Ammon's horn (tissue), 1 donor: ENCODE measurements around the gene MYH10.

Experiments
- DNase-seq: peaks from one replicate; pipeline ENCODE4 v3.0.0-alpha.2; 2016; ENCODE audit warnings: low spot score

Gene MYH10

DNA sequence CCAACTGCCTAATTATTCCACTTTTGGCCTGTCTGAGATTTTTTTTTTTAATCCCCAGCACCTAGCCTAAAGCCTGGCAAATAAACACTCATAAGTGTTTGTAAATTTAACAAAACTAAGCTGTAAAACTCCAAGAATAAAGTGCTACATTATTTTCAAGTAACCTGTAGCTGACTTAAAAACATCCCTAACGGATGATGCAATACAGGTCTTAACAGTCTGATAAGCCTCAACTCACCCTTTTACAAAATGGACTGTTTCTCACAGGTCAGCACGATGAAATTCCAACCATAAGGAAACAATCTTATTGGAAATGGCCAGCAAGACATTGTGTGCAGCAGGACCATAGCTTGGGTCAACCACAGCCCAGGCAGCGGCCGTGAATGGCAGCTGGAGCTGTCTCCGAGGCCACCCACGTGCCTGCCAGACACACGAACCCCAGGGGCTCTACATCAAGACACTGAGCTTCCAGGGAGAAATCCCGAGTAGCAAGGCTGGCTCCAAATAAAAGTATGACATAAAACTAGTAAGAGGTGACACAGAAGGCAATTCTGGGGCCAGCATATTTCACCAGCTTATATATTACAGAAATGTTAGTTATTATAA lies 135.9 kb downstream of the MYH10 start:
- DNase-seq: no peak

DNA sequence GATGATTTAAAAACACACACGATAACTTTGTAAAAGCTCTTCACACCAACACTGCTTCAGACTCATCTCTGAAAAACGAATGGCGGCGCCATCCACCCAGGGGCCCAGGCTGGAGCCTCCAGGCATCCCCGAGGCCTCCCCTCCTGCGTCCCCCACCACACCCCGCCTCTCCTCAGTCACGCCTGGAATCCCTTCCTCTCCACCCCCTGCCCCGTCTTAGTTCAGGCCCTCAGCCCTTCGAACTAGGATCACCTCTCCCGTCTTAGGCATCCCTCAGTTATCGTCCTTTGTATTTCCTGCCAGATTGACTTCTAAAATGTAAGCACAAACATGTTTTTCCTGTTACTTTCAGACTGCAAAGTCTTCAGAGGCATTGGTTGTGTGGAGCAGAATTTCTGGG lies 136.5 kb downstream of the MYH10 start:
- no peak for DNase-seq

- DNase-seq: no peak
Measured at GRCh38 chr17:8492121-8492520, 138.4 kb downstream of the MYH10 start.

DNA sequence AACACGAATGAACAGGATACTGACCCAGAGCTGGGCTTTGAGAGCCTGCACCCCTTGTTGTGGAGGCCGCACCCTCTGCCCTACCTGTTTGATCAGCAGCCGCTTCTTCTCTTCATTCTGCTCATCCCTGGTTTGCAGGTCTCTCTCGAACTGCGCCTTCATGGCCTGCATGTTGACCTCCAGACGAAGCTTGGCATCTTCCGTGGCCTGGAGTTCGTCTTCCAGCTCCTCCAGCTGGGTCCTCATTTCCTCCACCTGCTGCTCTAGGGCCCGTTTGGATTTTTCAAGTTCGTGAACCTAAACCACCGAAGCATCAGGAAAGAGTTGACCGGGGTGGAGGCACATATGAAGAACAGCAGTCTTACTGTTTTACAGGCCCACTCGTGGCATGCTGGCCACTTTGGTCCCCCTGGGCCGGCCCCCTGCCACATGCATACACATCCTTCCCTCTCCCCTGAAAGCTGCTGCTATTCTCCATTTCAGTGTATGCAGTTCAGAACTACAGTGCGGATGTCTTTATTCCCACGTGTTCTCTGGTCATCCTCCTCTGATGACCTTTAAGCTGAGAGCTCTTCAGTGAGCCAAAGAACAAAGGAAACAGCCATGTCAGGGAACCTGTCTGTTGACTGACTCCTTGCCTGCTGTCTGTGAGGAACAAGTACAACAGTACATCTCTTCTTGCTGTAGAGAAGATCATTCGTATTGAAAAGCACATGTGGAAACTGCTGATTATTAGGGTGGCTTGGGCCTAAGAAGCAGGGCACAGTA lies 140.1 kb downstream of the MYH10 start:
- DNase-seq: no peak

GRCh38 chr17:8489841-8490240 lies 140.7 kb downstream of the MYH10 start:
- DNase-seq: no peak

GRCh38 chr17:8488901-8489300 lies 141.6 kb downstream of the MYH10 start:
- DNase-seq: no peak

DNA sequence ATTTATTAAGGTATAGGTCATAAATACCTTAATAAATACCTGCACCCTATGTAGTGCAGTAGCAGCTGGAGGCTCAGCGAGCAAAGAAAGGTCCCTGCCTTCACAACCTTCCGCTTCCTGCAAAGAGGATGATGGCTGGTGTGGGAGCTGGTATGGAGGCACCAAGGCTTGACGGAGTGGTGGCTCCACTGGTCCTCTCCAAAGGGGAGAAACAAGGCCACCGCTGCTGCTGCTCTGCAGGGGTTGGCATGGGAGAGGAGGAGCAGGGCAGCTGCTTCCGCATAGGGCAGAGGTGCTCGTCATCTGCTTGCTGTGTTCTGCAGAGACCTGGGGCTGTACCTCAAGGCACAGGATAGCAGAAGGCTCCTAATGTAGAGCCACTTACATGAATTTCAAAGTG lies 142.0 kb downstream of the MYH10 start:
- no peak for DNase-seq

DNA sequence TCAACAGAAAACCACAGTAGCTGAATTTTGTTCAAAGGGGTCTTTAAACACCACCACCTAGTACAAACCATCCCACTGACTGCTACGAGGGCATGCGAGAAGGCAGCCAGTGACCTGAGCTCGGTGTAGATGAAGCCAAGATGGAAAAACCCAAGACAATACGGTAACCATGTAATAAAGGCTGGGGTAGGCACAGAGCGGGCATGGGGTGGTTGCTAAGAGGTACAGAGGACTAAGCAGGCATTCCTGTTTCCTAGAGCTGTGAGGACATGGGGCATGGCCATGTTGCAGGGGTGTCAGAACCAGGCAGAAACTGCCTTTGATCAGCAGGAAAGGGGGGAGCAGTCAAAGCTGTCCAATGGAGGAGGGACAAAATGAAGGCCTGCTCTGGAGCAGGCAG lies 142.8 kb downstream of the MYH10 start:
- no peak for DNase-seq

- DNase-seq: no peak
Measured at GRCh38 chr17:8487130-8487645, 143.3 kb downstream of the MYH10 start.

DNA sequence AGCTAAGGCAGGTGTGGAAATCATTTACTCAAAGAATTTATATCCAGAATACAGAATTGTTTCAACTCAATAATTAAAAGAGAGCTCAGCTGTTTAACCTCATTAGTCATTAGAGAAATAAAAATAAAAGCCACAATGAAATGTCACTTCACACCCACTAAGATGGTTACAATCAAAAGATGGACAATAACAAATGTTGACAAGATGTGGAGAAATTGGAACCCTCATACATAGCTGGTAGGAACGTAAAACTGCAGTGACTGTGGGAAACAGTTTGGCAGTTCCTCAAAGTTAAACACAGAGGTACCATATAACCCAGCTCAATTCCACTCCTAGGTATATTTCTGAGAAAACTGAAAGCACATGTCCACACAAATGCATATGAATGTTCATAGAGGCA lies 145.0 kb downstream of the MYH10 start:
- DNase-seq: no peak

GRCh38 chr17:8484465-8484864 lies 146.1 kb downstream of the MYH10 start:
- DNase-seq: no peak

GRCh38 chr17:8482546-8482945 lies 148.0 kb downstream of the MYH10 start:
- no peak for DNase-seq

- DNase-seq: no peak
Measured at GRCh38 chr17:8481703-8482102, 148.8 kb downstream of the MYH10 start.

GRCh38 chr17:8481089-8481488 lies 149.4 kb downstream of the MYH10 start:
- no peak for DNase-seq

DNA sequence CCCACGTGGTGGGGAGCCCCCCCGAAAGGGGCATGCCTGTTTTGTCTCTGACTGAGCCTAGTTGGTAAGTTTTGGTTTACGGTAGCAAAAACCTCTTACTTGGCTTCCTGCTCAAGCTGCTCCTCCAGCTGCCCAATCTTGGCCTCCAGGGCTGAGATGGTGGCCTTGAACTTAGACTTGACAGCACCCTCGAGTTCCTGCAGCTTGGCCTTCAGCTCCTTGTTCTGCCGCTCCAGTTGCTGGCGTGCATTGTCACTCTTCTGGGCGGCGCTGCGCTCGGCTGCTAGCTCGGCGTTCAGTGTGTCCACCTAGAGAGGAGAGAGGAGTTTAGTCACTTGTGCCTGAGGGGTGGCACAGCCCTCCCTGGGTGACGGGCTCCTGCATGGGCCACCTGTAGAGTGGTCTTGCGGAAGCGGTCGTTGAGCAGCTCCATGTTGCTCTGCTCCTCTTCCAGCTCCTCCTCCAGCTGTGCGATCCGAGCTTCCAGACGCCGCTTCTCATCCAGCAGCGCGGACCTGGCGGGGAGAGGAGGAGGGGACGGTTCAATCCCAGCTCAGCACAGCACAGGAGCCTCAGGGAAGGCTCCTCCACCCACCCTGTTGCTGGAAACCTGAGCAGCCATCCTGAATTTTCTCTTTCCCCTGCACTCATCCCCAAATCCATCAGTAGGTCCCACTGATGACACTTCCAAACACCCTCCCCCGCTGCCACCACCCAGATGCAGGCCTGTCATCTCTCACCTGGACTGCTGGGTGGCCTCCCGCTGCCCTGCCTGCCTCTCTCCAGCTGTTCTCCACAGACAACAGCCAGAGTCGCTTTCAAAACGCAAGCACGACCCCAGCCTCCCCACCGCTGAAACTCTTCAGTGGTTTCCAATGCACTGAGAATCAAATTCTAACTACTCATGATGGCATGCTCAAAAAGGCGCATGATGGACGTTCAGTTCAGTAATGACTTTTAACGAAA lies 150.2 kb downstream of the MYH10 start:
- no peak for DNase-seq

GRCh38 chr17:8479431-8479947 lies 151.0 kb downstream of the MYH10 start:
- peak; percentile 91 for DNase-seq

DNA sequence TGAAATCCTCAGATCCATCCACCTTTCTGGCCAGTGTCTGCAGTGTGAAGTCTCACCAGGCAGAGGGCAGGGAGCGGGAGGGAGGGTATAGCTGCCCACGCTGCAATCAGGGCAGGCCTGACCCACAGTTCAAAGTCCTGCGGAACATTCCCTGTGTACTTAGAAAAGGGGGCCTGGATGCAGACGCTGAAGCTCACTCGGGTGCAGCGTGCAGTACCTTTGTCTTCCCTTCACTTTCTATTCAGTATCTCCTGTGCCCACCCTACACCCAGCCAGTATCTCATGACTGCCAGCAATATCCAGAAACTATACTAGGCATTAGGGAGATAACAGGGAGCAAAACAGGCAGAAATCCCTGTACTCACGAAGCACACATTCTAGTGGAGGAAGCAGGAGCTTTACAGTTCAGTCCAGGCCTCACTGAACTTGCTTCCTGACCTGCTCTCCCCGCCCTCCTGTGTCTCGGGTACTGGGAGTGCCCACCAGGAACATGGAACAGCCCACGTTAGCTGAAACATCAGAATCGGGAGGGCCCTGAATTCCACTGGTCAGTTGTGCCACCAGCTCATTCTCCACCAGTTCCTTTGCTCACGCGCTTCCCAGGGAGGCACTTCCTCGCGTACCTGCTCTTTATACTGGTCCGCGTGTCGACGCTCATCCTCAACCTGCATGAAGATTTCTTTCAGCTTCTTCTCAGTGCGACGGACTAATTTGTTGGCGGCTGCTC lies 152.6 kb downstream of the MYH10 start:
- DNase-seq: no peak

- no peak for DNase-seq
Measured at GRCh38 chr17:8477171-8477570, 153.4 kb downstream of the MYH10 start.

- DNase-seq: no peak
Measured at GRCh38 chr17:8476741-8477140, 153.8 kb downstream of the MYH10 start.

DNA sequence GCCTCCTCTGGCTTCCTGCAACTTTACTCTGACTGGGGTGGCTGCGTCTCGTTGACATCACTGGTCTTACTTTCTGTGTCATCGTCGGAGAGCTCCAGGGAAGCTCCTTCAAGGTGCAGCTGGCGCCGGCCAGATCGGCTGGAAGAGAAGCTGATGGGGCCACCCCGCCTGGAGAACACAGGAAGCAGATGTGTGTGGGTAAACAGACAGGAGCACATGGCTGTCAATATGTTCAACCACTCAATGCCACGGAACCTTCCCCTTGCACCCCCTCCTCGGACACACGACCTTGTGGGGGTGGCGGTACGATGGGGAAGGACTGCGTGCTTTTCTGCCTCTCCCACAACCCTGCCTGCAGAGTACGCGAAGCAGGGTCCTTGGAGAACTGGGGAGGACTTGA lies 154.7 kb downstream of the MYH10 start:
- no peak for DNase-seq

GRCh38 chr17:8475227-8475626 lies 155.3 kb downstream of the MYH10 start:
- no peak for DNase-seq

DNA sequence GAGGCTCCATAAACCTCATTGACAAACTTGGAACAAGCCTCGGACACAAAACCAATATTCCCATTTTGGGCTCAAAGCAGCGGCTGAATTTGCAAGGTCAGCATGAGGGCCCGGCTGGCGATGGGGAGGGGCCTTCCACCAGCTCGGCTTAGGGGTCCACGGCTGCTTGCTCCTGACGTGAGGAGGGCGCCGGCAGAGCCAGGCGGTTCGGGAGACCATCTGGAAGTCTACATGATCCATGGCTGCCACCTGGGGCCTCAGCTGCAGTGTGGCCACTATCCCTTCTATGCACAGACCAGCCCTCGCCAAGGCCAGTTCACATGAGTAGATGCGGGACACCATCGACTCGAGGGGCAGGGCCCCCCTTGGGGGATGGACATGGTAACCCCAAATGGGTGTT lies 155.7 kb downstream of the MYH10 start:
- no peak for DNase-seq
